Gastrocnemius medialis (tissue), 4 donors: ENCODE measurements around the gene PKM.

ENCODE experiments used
- POLR2A ChIP-seq, 2 donors: fragments of 450-650 bp; IDR thresholded peaks; one replicate each; pipeline ENCODE4 v1.6.1; 2017; ENCODE audit warnings: antibody characterized with exemption in 2 of 2, mild to moderate bottlenecking in 2 of 2, moderate library complexity in 2 of 2
- TF ChIP-seq, protein P1 (sequence below), 5 experiments: fragments of 450-650 bp in 3 of 5; fragments of 200-600 bp in 2 of 5; sonication (generic) in 2 of 5; IDR thresholded peaks in 4 of 5; conservative IDR thresholded peaks in 1 of 5; 1 replicate in 4 of 5; 2 replicates in 1 of 5; pipeline ENCODE4 v1.5.1; 2016 to 2019; ENCODE audit warnings: antibody characterized with exemption in 5 of 5, mild to moderate bottlenecking in 3 of 5, moderate library complexity in 3 of 5

DNA sequence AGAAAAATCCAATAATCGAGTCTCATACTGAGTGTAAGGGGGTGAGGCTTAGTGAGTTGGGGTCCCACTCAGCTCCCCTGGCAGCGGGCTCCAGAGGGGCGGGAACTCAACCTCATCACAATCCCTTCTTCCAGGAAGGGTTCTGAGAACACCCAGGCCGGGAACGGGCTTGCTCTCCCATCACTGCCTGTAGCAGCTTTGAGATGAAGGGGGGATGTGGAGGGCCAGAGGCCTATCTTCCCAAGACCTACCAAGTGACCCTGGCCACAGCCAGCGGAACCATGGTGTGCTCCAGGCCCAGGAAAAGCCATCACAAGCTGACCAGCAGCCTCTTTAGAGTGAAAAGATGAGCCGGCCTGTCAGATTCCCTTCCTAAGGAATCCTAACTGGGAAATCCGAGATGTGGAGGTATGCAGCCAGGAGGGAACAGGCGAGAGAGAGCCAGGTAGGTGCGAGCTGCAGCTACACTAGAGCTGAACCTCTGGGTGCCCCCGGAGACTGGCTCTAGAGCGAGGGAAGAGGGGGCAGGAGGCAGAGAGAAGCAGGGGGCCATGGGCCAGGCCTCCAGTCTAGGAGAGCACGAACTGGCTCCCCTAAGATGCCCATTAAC, 51.9 kb downstream of the PKM start:
- TF ChIP-seq, protein P1, sequence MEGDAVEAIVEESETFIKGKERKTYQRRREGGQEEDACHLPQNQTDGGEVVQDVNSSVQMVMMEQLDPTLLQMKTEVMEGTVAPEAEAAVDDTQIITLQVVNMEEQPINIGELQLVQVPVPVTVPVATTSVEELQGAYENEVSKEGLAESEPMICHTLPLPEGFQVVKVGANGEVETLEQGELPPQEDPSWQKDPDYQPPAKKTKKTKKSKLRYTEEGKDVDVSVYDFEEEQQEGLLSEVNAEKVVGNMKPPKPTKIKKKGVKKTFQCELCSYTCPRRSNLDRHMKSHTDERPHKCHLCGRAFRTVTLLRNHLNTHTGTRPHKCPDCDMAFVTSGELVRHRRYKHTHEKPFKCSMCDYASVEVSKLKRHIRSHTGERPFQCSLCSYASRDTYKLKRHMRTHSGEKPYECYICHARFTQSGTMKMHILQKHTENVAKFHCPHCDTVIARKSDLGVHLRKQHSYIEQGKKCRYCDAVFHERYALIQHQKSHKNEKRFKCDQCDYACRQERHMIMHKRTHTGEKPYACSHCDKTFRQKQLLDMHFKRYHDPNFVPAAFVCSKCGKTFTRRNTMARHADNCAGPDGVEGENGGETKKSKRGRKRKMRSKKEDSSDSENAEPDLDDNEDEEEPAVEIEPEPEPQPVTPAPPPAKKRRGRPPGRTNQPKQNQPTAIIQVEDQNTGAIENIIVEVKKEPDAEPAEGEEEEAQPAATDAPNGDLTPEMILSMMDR (IDR thresholded peaks at IDR 0.05 in 4 of 5, conservative IDR thresholded peaks at IDR 0.05 in 1 of 5), result no peak
- TF ChIP-seq POLR2A (IDR thresholded peaks at IDR 0.05), result no peak
